NCI-H2196 (cell line): ENCODE results near the gene BTF3L4.
A peak's percentile ranks its signal among the peaks of the same experiment; 100 is the strongest.
"Not testable (repeated sequence)": the region's sequence is repeated elsewhere in the genome, so short reads cannot be mapped to it uniquely, and the experiment has no call there.

Experiments used
- DNase-seq: peaks from one replicate; lab custom pipeline; 2025; ENCODE audit not compliant: unreplicated experiment; lab: John Stamatoyannopoulos, UW

BTF3L4 gene

GRCh38 chr1:52055066-52055865, 829 bp upstream of the BTF3L4 start, which contains the start of gene TXNDC12:
TSS of gene TXNDC12 (minus strand) at chr1:52055191. CDS start at chr1:52055096, 95 bp downstream.
- peak; percentile 83 for DNase-seq

- DNase-seq = no peak
These were observed 281 bp upstream of the BTF3L4 start for GRCh38 chr1:52055866-52056162.

- DNase-seq = no peak
These were observed 789 bp downstream of the BTF3L4 start for GRCh38 chr1:52056937-52057231.

GRCh38 chr1:52057255-52057654, 1.2 kb downstream of the BTF3L4 start:
- no peak for DNase-seq

GRCh38 chr1:52057876-52058415, 1.9 kb downstream of the BTF3L4 start:
- DNase-seq = no peak

DNA sequence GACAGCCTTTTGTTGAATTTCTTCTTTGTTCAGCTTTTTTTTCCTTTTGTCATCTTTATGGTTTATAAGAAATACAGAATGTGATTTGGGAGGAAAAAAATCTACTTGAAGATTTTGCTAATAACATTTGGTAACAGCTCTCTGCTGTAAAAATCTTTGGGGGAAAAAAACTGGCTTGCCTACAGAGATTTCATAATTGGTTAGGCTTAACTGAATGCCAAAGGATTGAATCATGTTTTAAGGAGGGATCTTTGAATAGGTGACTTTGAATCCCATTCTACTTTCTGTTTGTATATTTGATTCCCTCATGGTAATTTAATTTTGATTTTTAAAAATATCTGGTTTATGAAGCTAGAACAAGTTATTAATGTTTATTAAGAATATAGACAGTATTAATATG, 3.2 kb downstream of the BTF3L4 start:
- no peak for DNase-seq

DNA sequence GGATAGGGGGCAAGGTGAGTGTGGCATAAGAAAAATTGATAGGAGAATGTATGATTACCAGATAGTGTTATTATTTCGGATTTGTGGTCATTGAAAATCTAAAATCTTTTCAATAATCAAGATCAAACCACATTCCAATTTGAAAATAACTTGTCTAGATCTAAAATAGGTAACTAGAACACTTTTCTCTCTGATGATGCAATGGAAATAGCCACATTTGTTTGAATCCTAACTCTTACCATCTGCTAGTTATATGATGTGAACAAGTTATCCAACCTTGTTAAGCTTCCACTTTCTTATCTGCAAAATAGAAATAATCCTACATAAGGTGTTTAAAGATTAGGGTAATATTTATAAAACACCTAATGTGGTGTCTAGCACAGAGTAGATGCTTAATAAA, 3.8 kb downstream of the BTF3L4 start:
- DNase-seq = no peak

DNA sequence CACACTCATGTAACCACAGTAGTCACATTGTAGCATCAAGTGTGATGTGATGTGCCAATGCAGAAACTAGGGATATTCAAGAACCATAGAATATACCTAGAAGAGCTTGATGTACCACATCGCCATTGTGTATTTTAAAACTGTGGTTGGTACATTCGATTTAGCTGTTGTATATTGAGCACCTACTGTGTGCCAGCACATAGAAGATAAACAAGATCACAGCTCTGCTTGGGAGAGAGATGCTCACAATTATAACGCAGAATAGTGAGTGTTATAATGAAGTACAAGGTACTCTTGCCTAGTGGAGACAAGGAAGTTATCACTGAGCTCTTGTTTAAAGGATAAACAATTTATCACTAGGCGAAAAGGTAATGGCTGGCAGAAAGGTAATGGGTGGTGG, 4.7 kb downstream of the BTF3L4 start:
- DNase-seq = no peak

DNA sequence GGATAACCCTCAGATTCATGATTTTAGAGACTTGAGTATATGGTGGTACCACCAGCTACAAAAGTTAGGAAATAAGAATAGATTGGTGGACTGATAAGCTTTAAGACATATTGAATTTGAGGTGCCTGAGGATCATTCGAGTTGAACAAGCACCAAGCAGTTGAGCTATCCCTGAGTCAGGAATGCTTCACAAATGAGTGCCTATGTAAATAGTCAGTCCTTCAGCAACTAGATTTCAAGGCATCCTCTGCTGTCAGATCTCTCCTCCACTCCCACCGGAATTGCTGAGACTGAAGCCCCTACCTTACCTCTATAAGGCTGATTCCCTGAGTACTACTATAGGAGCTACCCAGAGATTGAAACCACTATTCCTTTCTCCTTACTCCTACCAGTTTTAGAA, 7.1 kb downstream of the BTF3L4 start:
- DNase-seq = no peak

GRCh38 chr1:52070704-52071103, 14.6 kb downstream of the BTF3L4 start:
- no peak for DNase-seq

GRCh38 chr1:52072291-52072690, 16.2 kb downstream of the BTF3L4 start:
- DNase-seq = no peak

- DNase-seq = not testable (repeated sequence)
These were observed 21.2 kb downstream of the BTF3L4 start for GRCh38 chr1:52077277-52077676.

GRCh38 chr1:52080014-52080415, 23.9 kb downstream of the BTF3L4 start:
- no peak for DNase-seq

- not testable (repeated sequence) for DNase-seq
These were observed 31.8 kb downstream of the BTF3L4 start for GRCh38 chr1:52087892-52088291.

- DNase-seq = not testable (repeated sequence)
These were observed 38.2 kb downstream of the BTF3L4 start for GRCh38 chr1:52094300-52094699.

DNA sequence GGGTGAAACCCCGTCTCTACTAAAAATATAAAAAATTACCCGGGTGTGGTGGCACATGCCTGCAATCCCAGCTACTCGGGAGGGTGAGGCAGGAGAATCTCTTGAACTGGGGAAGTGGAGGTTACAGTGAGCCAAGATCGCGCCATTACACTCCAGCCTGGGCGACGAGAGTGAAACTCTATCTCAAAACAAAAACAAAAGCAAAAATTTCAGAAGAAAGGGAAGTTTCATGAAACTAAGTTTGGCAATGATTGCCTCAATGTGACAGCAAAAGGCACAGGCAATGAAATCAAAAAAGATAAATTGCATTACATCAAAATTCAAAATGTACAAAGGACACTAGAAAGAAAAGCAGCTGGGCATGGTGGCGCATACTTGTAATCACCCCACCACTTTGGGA, 40.1 kb downstream of the BTF3L4 start:
- DNase-seq = no peak

DNA sequence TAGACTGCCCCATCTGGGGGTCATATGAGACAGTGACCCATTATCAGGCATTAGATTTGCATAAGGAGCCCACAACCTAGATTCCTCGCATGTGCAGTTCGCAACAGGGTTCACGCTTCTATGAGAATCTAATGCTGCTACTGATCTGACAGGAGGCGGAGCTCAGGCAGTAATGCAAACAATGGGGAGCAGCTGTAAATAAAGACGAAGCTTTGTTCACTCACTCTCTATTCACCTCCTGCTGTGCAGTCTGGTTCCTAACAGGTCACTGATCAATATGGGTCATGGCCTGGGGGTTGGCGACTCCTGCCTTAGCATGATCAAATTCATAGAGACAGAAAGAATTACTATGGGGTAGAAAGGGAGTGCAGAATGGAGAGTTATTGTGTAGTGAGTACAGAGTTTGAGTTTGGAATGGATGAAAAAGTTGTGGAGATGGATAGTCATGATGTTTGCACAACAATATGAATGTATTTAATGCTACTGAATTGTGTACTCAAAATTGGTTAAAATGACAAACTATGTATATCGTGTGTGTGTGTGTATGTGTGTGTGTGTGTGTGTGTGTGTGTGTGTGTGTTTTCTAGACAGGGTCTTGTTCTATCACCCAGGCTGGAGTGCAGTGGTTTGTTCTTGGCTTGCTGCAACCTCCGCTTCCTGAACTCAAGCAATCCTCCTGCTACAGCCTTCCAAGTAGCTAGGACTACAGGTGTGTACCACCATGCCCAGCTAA, 42.2 kb downstream of the BTF3L4 start:
- no peak for DNase-seq

DNA sequence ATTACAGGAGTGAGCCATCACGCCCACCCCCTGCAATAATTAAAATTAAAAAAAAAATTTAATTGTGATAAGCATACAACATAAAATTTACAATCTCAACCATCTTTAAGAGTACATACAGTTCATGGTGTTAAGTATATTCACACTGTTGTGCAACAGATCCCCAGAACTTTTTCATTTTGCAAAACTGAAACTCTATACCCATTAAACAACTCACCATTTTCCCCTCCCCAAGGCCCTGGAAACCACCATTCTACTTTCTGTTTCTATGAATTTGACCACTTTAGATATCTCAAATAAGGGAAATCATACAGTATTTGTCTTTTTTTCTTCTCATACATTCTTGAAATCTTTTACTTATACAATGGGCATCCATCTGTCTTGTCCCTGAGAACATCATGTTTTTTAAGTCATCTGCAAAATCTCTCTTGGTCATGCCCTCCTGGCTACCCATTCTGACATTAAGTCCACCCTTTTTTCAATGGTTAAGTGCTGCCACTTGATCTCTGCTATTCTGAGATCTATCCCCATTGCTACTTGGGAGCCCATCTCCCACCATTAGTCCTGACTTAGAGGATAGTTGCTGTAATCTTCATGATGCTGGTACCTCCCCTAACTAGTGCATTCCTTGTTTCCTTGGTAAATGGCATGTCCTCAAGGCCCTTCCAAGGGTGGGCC, 46.4 kb downstream of the BTF3L4 start:
- DNase-seq = no peak

DNA sequence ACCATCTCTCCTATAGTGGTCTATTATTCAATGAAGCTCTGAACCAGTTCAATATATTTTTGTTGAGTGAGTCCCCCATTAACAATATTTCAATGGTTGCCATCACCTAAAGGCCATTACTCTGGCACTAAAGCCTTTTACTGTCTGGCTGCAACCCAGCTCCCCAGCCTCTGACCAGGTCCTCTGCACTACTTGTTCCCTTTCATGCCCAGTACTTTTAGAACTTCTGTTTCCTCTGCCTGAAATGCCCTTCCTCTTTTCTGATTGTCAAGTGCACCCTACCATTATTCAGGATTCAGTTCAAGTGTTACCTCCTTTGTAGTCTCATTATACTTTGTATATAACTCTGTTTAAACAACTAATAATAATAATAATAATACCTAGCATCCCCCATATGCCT, 55.4 kb downstream of the BTF3L4 start:
- no peak for DNase-seq

- no peak for DNase-seq
These were observed 56.4 kb downstream of the BTF3L4 start for GRCh38 chr1:52112489-52112888.

GRCh38 chr1:52119301-52120079, 63.4 kb downstream of the BTF3L4 start:
- no peak for DNase-seq
